Measurements from ENCODE around the gene BBS12. TPM values are rescaled to one million over a fixed set of nuclear protein-coding genes. Genes with fewer than 3 reads are reported as not detected.

Gene BBS12
- total RNA-seq, 1 donor from 2014 or later, result 5.4 TPM

GRCh38 chr4:122706511-122706910, 26.0 kb upstream of the BBS12 start:
- Histone ChIP-seq H3K9me3 (replicated peaks) (no peaks in the 10 kb centered on the region), H3K36me3 (peaks cover 8% of the 10 kb centered on the region), H3K27me3 (ENCODE audit: low read depth) (no peaks in the 10 kb centered on the region), H3K4me3 (no peak overlapping the region), H3K4me1 (peaks cover 58% of the 10 kb centered on the region), H3K27ac (replicated peaks) (no peak overlapping the region)
- intact Hi-C loops (cut with micrococcal nuclease), result loop anchor here (10.0 kb wide), 1 partner anchor 112 kb away; no protein-coding TSS in a partner anchor
- TF ChIP-seq, protein P1, sequence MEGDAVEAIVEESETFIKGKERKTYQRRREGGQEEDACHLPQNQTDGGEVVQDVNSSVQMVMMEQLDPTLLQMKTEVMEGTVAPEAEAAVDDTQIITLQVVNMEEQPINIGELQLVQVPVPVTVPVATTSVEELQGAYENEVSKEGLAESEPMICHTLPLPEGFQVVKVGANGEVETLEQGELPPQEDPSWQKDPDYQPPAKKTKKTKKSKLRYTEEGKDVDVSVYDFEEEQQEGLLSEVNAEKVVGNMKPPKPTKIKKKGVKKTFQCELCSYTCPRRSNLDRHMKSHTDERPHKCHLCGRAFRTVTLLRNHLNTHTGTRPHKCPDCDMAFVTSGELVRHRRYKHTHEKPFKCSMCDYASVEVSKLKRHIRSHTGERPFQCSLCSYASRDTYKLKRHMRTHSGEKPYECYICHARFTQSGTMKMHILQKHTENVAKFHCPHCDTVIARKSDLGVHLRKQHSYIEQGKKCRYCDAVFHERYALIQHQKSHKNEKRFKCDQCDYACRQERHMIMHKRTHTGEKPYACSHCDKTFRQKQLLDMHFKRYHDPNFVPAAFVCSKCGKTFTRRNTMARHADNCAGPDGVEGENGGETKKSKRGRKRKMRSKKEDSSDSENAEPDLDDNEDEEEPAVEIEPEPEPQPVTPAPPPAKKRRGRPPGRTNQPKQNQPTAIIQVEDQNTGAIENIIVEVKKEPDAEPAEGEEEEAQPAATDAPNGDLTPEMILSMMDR (IDR thresholded peaks at IDR 0.05; ENCODE audit: borderline replicate concordance), result no peak
- no peak for DNase-seq

DNA sequence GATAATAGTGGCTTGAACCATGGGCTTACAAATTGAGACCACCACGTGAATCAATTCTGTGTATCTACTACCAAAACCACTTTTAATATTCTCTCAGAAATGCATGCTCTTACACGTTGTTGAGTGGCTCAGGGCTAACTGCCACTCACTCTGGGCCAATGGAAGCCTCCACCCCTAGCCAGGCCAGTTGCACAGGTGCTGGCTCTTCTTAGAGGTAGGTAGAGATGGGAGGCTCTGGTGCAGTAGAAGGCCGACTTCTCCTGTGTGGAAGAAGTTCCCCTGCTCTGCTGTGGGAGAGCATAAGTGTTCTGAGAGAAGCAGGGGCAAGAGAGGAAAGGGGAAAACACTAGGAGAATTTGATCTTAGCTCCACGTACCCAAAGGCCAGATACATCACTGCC, 25.0 kb upstream of the BBS12 start:
- peaks cover 8% of the 10 kb centered on the region for H3K36me3 ChIP-seq
- TF ChIP-seq, protein P1 (IDR thresholded peaks at IDR 0.05; ENCODE audit: borderline replicate concordance), result no peak
- H3K27me3 ChIP-seq (ENCODE audit: low read depth), result no peaks in the 10 kb centered on the region
- H3K4me1 ChIP-seq, result peaks cover 67% of the 10 kb centered on the region
- no peak overlapping the region for H3K27ac ChIP-seq (replicated peaks)
- no peak for DNase-seq
- no peaks in the 10 kb centered on the region for H3K9me3 ChIP-seq (replicated peaks)
- intact Hi-C loops (cut with micrococcal nuclease), result loop anchor here (10.0 kb wide), 1 partner anchor 113 kb away; no protein-coding TSS in a partner anchor
- H3K4me3 ChIP-seq, result no peak overlapping the region

- TF ChIP-seq, protein P1 (IDR thresholded peaks at IDR 0.05; ENCODE audit: borderline replicate concordance), result no peak
- DNase-seq, result no peak
- Histone ChIP-seq H3K4me3 (no peak overlapping the region), H3K27me3 (ENCODE audit: low read depth) (no peaks in the 10 kb centered on the region), H3K4me1 (peaks cover 56% of the 10 kb centered on the region), H3K36me3 (peaks cover 7% of the 10 kb centered on the region), H3K27ac (replicated peaks) (no peak overlapping the region), H3K9me3 (replicated peaks) (no peaks in the 10 kb centered on the region)
- intact Hi-C loops (cut with micrococcal nuclease), result loop anchor here (10.0 kb wide), 1 partner anchor 114 kb away; no protein-coding TSS in a partner anchor
Measured at GRCh38 chr4:122709236-122709635, 23.3 kb upstream of the BBS12 start.

GRCh38 chr4:122710434-122711308, 21.8 kb upstream of the BBS12 start:
- H3K27ac ChIP-seq (replicated peaks), result peak overlapping the region; percentile 3
- no peaks in the 10 kb centered on the region for H3K9me3 ChIP-seq (replicated peaks)
- peaks cover 42% of the 10 kb centered on the region for H3K4me1 ChIP-seq
- DNase-seq, result no peak
- TF ChIP-seq, protein P1 (IDR thresholded peaks at IDR 0.05; ENCODE audit: borderline replicate concordance), result no peak
- H3K27me3 ChIP-seq (ENCODE audit: low read depth), result no peaks in the 10 kb centered on the region
- H3K4me3 ChIP-seq, result no peak overlapping the region
- no peaks in the 10 kb centered on the region for H3K36me3 ChIP-seq
- intact Hi-C loops (cut with micrococcal nuclease), result no loop called here

- Histone ChIP-seq H3K9me3 (replicated peaks) (no peaks in the 10 kb centered on the region), H3K27ac (replicated peaks) (no peak overlapping the region), H3K36me3 (no peaks in the 10 kb centered on the region), H3K4me3 (no peak overlapping the region), H3K27me3 (ENCODE audit: low read depth) (no peaks in the 10 kb centered on the region), H3K4me1 (peaks cover 32% of the 10 kb centered on the region)
- intact Hi-C loops (cut with micrococcal nuclease), result no loop called here
- DNase-seq, result no peak
- TF ChIP-seq, protein P1 (IDR thresholded peaks at IDR 0.05; ENCODE audit: borderline replicate concordance), result no peak
Measured at GRCh38 chr4:122711919-122712318, 20.6 kb upstream of the BBS12 start.

Data from left ventricle myocardium inferior (tissue), 1 donor.